ENCODE results near the gene TMEM163. TPM values are rescaled to one million over a fixed set of nuclear protein-coding genes. Genes with fewer than 3 reads are reported as not detected.

TMEM163 gene
- total and polyA plus RNA-seq, 2 of the 13 experiments (the other 11 are each of a cell fraction or from before 2014, with no cell fraction given) = 0.05 TPM; not detected in 1

DNA sequence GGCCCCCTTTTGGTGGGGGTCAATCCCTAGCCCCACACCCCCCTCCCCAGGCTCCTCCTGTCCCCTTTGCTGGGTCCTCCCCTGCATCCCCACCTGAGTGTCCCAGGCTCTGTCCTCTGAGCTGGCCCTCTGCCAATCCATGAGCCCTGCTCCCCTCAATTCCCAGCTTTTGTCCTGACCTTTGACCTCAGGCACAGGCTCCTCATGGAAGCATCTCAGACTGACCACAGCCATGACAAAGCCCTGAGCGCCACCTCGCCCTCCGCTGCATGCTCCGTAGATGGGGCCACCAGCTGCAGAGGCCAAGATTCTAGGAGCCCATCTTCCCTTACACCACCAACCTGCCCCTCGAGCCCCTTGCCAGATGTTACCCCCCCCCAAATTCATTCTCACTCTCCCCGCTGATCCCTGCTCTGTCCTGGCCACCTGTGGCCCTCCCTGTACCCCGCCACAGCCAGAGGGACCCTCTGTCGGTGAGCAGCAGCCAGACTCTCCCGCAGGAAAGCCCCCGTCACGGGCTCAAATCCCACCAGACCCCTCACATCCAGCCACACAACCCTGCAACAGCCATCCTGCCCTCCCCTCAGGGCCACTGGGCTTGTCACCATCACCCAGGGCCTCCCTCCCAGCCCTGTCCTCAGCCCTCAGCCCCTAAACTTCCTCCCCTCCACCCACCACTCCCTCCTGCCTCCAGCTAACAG lies 258.9 kb downstream of the TMEM163 start (continued):
- TF ChIP-seq, protein P1, sequence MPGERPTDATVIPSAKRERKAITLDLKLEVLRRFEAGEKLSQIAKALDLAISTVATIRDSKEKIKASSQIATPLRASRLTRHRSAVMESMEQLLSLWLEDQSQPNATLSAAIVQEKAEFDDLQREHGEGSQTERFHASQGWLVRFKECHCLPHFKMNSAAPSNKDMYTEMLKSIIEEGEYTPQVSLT (CRISPR knock-in tag; IDR thresholded peaks at IDR 0.05; ENCODE audit: borderline replicate concordance, low read depth) = no peak
- no peak for TF ChIP-seq TARDBP (CRISPR knock-in tag; IDR thresholded peaks at IDR 0.05)
- no peak for TF ChIP-seq HNF4A (CRISPR knock-in tag; IDR thresholded peaks at IDR 0.05)
- no peak for TF ChIP-seq ZSCAN31 (CRISPR knock-in tag; IDR thresholded peaks at IDR 0.05; ENCODE audit: low read depth)
- TF ChIP-seq ZBTB33 (CRISPR knock-in tag; IDR thresholded peaks at IDR 0.05) = peak; percentile 50; the same call in 1 of the 2 replicates
- TF ChIP-seq, protein P2, sequence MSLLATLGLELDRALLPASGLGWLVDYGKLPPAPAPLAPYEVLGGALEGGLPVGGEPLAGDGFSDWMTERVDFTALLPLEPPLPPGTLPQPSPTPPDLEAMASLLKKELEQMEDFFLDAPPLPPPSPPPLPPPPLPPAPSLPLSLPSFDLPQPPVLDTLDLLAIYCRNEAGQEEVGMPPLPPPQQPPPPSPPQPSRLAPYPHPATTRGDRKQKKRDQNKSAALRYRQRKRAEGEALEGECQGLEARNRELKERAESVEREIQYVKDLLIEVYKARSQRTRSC (CRISPR knock-in tag; IDR thresholded peaks at IDR 0.05; ENCODE audit: low read depth) = no peak
- TF ChIP-seq SNRNP70 (IDR thresholded peaks at IDR 0.05; ENCODE audit: low read depth, low read length) = no peak
- TF ChIP-seq SSRP1 (CRISPR knock-in tag; IDR thresholded peaks at IDR 0.05) = no peak
- TF ChIP-seq ZNF484 (CRISPR knock-in tag; IDR thresholded peaks at IDR 0.05; ENCODE audit: borderline replicate concordance, low read depth) = no peak
- TF ChIP-seq NR2F6 (IDR thresholded peaks at IDR 0.05) = peak; percentile 60; the same call in 1 of the 2 replicates
- peak; percentile 31; the same call in 1 of the 2 replicates for TF ChIP-seq NR2F6 (CRISPR knock-in tag; IDR thresholded peaks at IDR 0.05)
- TF ChIP-seq KDM4B (CRISPR knock-in tag; IDR thresholded peaks at IDR 0.05) = no peak
- no peak for TF ChIP-seq ZNF431 (CRISPR knock-in tag; IDR thresholded peaks at IDR 0.05; ENCODE audit: borderline replicate concordance, low read depth)
- TF ChIP-seq, protein P3, sequence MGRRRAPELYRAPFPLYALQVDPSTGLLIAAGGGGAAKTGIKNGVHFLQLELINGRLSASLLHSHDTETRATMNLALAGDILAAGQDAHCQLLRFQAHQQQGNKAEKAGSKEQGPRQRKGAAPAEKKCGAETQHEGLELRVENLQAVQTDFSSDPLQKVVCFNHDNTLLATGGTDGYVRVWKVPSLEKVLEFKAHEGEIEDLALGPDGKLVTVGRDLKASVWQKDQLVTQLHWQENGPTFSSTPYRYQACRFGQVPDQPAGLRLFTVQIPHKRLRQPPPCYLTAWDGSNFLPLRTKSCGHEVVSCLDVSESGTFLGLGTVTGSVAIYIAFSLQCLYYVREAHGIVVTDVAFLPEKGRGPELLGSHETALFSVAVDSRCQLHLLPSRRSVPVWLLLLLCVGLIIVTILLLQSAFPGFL (CRISPR knock-in tag; IDR thresholded peaks at IDR 0.05) = no peak
- no peak for TF ChIP-seq ZNF446 (CRISPR knock-in tag; IDR thresholded peaks at IDR 0.05)
- TF ChIP-seq MTF2 (CRISPR knock-in tag; IDR thresholded peaks at IDR 0.05; ENCODE audit: borderline replicate concordance) = no peak

All from HepG2 (cell line).